VCaP (cell line): ENCODE measurements around the gene SPRR1B.

ENCODE experiments used
- H3K27ac ChIP-seq: fragments of 450-650 bp; 2 replicates; pipeline ENCODE4 v1.5.1; 2017
- TF ChIP-seq, protein P1 (sequence below): fragments of 450-650 bp; conservative IDR thresholded peaks from 2 replicates; pipeline ENCODE4 v1.5.1; 2017; ENCODE audit warnings: mild to moderate bottlenecking, moderate library complexity

The SPRR1B gene

DNA sequence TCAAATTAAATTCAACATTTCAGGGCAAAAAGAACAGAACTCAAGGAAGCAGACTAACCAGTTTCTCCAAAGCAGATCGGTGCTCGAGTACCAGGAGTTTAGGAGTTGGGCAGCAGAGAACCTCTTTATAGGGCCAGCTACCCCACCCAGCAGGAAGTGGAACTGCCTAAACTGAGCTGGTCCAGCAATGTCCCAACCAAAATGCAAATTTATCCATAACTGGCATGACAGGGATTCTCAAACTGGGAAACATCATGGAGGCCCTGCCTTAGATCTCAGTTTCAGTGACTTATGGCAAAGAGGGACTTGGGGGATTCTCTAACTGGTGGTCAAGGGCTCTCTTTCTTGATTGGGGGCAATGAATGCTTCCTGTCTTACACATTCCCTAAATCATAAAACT, 40.5 kb downstream of the SPRR1B start, which contains the start of gene SPRR2B:
TSS of gene SPRR2B (minus strand) at position 101 of the 400 bp plus-strand sequence. CDS start 772 bp downstream, outside the sequence.
- TF ChIP-seq, protein P1, sequence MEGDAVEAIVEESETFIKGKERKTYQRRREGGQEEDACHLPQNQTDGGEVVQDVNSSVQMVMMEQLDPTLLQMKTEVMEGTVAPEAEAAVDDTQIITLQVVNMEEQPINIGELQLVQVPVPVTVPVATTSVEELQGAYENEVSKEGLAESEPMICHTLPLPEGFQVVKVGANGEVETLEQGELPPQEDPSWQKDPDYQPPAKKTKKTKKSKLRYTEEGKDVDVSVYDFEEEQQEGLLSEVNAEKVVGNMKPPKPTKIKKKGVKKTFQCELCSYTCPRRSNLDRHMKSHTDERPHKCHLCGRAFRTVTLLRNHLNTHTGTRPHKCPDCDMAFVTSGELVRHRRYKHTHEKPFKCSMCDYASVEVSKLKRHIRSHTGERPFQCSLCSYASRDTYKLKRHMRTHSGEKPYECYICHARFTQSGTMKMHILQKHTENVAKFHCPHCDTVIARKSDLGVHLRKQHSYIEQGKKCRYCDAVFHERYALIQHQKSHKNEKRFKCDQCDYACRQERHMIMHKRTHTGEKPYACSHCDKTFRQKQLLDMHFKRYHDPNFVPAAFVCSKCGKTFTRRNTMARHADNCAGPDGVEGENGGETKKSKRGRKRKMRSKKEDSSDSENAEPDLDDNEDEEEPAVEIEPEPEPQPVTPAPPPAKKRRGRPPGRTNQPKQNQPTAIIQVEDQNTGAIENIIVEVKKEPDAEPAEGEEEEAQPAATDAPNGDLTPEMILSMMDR = no peak
- no peak within 1 kb of the TSS for H3K27ac ChIP-seq

DNA sequence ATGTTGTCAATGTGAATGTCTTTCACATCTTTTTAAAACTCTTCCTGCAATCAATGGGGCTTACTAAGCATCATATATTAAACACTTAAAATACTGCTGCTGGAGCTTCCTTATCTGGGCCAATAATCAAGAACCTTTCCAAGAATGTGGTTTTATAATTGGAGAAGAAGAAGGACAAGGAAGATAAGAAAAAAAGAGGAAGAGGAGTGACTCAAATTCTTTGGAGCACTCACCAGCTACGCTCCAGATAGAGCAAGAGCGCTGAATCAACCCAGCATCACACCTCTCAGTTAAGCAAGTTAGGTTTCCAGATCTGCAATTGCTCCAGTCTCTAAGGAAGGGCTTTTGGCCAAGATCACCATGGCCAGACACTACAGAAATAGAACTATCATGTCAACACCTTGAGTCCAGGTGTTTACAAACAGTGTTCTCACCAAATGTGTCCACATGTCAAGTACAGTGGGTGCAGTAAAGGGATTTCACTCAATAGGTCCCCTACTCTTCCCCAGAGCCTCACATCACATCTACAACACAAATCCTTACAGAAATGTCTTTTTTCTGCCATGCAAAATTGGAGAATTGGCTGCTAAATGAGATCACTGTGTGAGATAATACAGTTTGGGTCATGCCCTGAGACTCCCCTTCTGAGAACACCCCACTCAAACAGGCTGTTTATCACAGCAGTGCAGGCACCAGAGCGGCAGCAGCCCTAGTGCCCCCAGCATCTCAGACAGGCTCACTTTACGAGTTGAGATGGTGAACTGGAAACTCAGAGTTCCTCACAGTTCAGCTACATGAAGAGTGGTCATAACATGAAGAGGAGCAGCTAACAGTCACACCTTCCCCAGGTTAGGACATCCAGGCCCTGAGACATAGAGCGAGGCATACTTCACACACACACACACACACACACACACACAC, 42.1 kb downstream of the SPRR1B start:
- TF ChIP-seq, protein P1 = no peak
- no peak overlapping the region for H3K27ac ChIP-seq

DNA sequence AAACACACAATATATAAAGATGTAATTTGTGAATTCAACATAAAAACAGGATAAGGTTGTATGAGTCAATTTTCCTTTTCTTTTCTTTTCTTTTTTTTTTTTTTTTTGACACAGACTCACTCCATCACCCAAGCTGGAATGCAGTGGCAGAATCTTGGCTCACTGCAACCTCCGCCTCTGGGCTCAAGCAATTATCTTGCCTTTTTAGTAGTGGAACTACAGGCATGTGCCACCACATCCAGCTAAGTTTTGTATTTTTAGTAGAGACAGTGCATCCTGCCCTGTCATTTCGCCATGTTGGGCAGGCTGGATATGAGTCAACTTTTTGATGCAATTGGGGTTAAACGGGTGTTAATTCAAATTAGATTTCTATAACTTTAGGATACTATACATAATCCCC, 50.7 kb downstream of the SPRR1B start:
- TF ChIP-seq, protein P1 = no peak
- no peak overlapping the region for H3K27ac ChIP-seq
